Thoracic aorta endothelial cell (primary cell): ENCODE measurements around the gene PLGRKT. TPM values are rescaled to one million over a fixed set of nuclear protein-coding genes. Genes with fewer than 3 reads are reported as not detected.

ENCODE experiments used
- small RNA-seq: library from RNA; depleted of rRNA; stranded (forward); fragments of <200 nt; gene quantifications from one replicate; pipeline ENCODE3, GENCODE V24; 2012
- total RNA-seq: library from RNA; depleted of rRNA; stranded (reverse); fragments of >200 nt; gene quantifications from 2 replicates; pipeline ENCODE4 v1.2.3, GENCODE V29; 2012

The PLGRKT gene
- 17.2 and 18.6 TPM in 2 replicates for total RNA-seq

GRCh38 chr9:5437254-5438216 lies at the start of gene PLGRKT:
Gene PLGRKT, minus strand, starts transcription at chr9:5437925. Its CDS starts 5,948 bp downstream, at chr9:5431977.

GRCh38 chr9:5450359-5451091 lies 12.8 kb upstream of the PLGRKT start, which contains the start of gene CD274:
Gene CD274, plus strand, starts transcription at chr9:5450542. Its CDS starts 5,572 bp downstream, at chr9:5456114.

GRCh38 chr9:5338992-5339981 lies 98.4 kb downstream of the PLGRKT start, which contains the start of gene RLN1:
Gene RLN1, minus strand, starts transcription at chr9:5339876. Its CDS starts 130 bp downstream, at chr9:5339746.

Small RNAs within 50 kb of the gene (small RNA-seq; reads per million reads assigned to genes)
- gene AL135786.1 (not detected), gene HMGN2P31 (not detected)

Other genes starting within 250 kb of the PLGRKT start
- gene INSL4, start 206.5 kb downstream of the PLGRKT start, total RNA-seq: not detected in 2 replicates
- gene RLN2, start 133.2 kb downstream of the PLGRKT start, total RNA-seq: 0.22 TPM in 1 of 2 replicates, not detected in the other
- not detected in 2 replicates for gene RLN1, start 98.0 kb downstream of the PLGRKT start, total RNA-seq
- gene CD274, start 12.6 kb upstream of the PLGRKT start, total RNA-seq: 27.0 and 39.5 TPM in 2 replicates
- 16.1 and 22.1 TPM in 2 replicates for gene PDCD1LG2, start 72.6 kb upstream of the PLGRKT start, total RNA-seq
- gene RIC1, start 191.2 kb upstream of the PLGRKT start, total RNA-seq: 44.3 and 45.7 TPM in 2 replicates